ENCODE data around the gene NF1. TPM values are rescaled to one million over a fixed set of nuclear protein-coding genes. Genes with fewer than 3 reads are reported as not detected.

NF1 gene
- total RNA-seq, 4 donors from 2014 or later, result 66.1 to 107 (median 90.9) TPM

DNA sequence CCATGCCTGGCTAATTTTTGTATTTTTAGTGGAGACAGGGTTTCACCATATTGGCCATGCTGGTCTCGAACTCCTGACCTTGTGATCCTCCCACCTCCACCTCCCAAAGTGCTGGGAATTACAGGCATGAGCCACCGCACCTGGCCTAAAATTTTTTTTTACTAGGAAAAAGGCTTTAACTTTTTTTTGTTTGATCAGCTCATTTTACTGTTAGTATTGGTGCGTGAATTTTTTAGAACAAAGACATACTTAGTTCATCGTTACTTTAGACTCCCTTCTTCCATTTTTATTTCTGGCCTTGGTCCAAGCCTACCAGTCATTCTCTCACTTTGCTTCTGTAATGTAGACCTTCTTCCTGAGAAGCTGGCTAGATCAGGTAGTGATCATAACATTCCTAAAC is 271.3 kb downstream of the NF1 start:
- Histone ChIP-seq H3K4me3 (no peak overlapping the region), H3K27ac (no peak overlapping the region), H3K27me3 (no peaks in the 10 kb centered on the region), H3K9me3 (no peaks in the 10 kb centered on the region), H3K4me1 (no peaks in the 10 kb centered on the region), H3K36me3 (peaks cover 0 to 68% (median 0%) of the 10 kb centered on the region in 3 donors)
- WGBS, 2 donors, result 93 to 97% methylated on average over 4 of the region's 4 CpGs
- DNase-seq (ENCODE audit: low spot score in 2 of 2), result no peak
- no peak for TF ChIP-seq POLR2A (IDR thresholded peaks at IDR 0.05)
- TF ChIP-seq, protein P1, sequence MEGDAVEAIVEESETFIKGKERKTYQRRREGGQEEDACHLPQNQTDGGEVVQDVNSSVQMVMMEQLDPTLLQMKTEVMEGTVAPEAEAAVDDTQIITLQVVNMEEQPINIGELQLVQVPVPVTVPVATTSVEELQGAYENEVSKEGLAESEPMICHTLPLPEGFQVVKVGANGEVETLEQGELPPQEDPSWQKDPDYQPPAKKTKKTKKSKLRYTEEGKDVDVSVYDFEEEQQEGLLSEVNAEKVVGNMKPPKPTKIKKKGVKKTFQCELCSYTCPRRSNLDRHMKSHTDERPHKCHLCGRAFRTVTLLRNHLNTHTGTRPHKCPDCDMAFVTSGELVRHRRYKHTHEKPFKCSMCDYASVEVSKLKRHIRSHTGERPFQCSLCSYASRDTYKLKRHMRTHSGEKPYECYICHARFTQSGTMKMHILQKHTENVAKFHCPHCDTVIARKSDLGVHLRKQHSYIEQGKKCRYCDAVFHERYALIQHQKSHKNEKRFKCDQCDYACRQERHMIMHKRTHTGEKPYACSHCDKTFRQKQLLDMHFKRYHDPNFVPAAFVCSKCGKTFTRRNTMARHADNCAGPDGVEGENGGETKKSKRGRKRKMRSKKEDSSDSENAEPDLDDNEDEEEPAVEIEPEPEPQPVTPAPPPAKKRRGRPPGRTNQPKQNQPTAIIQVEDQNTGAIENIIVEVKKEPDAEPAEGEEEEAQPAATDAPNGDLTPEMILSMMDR (IDR thresholded peaks at IDR 0.05), result no peak
- TF ChIP-seq EP300 (IDR thresholded peaks at IDR 0.05), result no peak

DNA sequence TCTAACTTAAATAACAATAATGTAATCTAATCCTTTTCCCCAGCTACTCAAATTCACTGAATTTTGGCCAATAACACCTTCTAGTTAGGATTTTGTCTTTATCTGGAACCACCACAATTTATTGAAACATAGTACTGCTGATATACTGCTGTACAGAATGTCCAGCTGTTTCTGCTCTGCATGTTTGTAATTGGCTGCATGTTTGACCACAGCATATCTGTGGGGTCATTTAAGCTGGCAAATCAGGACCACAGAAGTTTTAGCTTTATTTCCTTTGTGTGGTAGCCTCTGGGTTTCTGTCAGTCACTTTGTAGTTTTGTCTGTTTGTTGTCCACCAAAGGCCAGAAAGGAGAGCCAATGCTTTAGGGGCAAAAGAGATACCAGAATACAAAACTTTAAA is 274.5 kb downstream of the NF1 start:
- no peak for DNase-seq (ENCODE audit: low spot score in 2 of 2)
- H3K27ac ChIP-seq, result no peak overlapping the region
- no peak overlapping the region for H3K4me3 ChIP-seq
- H3K4me1 ChIP-seq, result peaks cover 0 to 3% (median 0%) of the 10 kb centered on the region in 4 donors
- H3K27me3 ChIP-seq, result no peaks in the 10 kb centered on the region
- H3K36me3 ChIP-seq, result peaks cover 0 to 45% (median 0%) of the 10 kb centered on the region in 3 donors
- TF ChIP-seq POLR2A (IDR thresholded peaks at IDR 0.05) (no peak), EP300 (IDR thresholded peaks at IDR 0.05) (no peak)
- TF ChIP-seq, protein P1 (IDR thresholded peaks at IDR 0.05), result no peak
- no peaks in the 10 kb centered on the region for H3K9me3 ChIP-seq

DNA sequence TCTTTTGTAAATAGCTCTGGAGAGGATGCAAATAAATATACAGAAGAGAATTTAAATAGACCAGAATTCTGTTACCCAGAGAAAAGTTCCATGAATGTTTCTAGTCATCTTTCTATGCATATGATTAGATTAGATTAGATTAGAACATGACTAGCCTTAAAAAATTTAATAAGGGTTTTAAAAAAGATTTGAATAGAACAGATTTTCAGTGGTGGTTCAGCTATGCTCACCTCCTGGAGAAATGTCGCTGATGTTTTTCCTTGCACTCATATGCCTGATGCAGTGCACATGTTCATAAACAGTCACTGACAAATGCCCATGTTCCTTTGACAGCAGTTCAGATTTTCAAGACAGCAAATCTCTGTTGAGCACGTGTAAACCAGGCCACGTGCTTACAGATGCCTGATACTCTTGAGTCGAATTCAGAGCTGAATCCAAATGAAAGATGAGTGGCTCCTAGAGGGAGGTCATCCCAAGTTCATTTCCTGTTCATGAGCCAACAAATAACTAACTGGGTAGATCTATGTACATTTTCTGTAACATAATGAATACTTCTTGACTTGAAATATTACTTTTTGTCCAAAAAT is 276.8 kb downstream of the NF1 start:
- peaks cover 0 to 3% (median 0%) of the 10 kb centered on the region in 4 donors for H3K4me1 ChIP-seq
- no peak overlapping the region for H3K4me3 ChIP-seq
- no peak for DNase-seq (ENCODE audit: low spot score in 2 of 2)
- peaks cover 0 to 43% (median 0%) of the 10 kb centered on the region in 3 donors for H3K36me3 ChIP-seq
- no peak for TF ChIP-seq EP300 (IDR thresholded peaks at IDR 0.05)
- TF ChIP-seq, protein P1 (IDR thresholded peaks at IDR 0.05), result no peak
- no peaks in the 10 kb centered on the region for H3K27me3 ChIP-seq
- no peaks in the 10 kb centered on the region for H3K9me3 ChIP-seq
- H3K27ac ChIP-seq, result no peak overlapping the region
- WGBS, 2 donors, result 30 to 31% methylated on average over 4 of the region's 4 CpGs

DNA sequence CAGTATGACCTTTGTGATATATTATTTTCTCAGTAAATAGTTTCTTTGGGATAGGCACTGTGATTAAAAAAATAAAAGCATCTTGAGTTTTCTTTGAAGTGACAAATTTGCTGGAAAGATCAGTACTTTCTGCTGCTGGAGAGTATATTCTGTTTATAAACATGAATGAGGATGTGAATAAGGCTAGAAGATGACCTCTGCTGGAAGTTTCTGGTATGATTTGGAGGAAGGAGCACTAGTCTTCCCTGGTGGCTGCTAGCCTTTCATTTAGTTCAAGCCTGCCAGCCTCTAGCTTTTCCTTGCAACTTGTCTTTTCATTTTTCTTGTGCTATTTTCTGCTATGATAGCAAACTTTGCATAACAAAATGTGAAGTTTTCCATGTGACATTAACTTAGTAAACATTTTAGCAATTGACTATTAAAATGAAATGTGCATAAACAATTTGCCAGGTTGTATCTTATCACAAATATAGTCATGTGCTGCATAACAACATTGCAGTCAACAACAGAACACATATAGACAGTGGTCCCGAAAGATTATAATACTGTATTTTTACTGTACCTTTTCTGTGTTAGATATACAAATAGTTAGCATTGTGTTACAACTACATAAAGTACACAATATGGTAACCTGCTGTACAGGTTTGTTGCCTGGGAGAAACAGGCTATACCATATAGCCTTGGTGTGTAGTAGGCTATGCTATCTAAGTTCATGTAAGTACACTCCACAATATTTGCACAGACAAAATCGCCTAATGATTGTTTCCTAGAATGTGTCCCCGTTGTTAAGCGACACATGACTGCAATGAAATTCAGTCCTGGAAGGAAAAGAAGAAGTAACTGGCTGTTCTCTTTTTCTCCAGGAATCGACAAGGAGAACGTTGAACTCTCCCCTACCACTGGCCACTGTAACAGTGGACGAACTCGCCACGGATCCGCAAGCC is 278.6 kb downstream of the NF1 start:
- H3K4me1 ChIP-seq, result peaks cover 0 to 3% (median 0%) of the 10 kb centered on the region in 4 donors
- no peaks in the 10 kb centered on the region for H3K27me3 ChIP-seq
- no peak overlapping the region for H3K4me3 ChIP-seq
- no peaks in the 10 kb centered on the region for H3K9me3 ChIP-seq
- peaks cover 0 to 29% (median 0%) of the 10 kb centered on the region in 3 donors for H3K36me3 ChIP-seq
- WGBS, 2 donors, result 87 to 91% methylated on average over 10 of the region's 10 CpGs
- TF ChIP-seq, protein P1 (IDR thresholded peaks at IDR 0.05), result peak; percentile 29 to 44 (median 33)
- TF ChIP-seq POLR2A (IDR thresholded peaks at IDR 0.05), result no peak
- no peak for TF ChIP-seq EP300 (IDR thresholded peaks at IDR 0.05)
- H3K27ac ChIP-seq, result no peak overlapping the region
- peak in 1 of 2 donors; percentile 45 for DNase-seq (ENCODE audit: low spot score in 2 of 2)

DNA sequence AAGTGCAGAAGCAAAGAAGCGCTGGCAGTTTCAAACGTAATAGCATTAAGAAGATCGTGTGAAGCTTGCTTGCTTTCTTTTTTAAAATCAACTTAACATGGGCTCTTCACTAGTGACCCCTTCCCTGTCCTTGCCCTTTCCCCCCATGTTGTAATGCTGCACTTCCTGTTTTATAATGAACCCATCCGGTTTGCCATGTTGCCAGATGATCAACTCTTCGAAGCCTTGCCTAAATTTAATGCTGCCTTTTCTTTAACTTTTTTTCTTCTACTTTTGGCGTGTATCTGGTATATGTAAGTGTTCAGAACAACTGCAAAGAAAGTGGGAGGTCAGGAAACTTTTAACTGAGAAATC is 279.3 kb downstream of the NF1 start:
- Histone ChIP-seq H3K27ac (no peak overlapping the region), H3K27me3 (no peaks in the 10 kb centered on the region), H3K36me3 (peaks cover 0 to 28% (median 0%) of the 10 kb centered on the region in 3 donors), H3K9me3 (no peaks in the 10 kb centered on the region), H3K4me1 (peaks cover 0 to 3% (median 0%) of the 10 kb centered on the region in 4 donors), H3K4me3 (no peak overlapping the region)
- WGBS, 2 donors, result 67 to 78% methylated on average over 6 of the region's 6 CpGs
- TF ChIP-seq POLR2A (IDR thresholded peaks at IDR 0.05) (no peak), EP300 (IDR thresholded peaks at IDR 0.05) (no peak)
- TF ChIP-seq, protein P1 (IDR thresholded peaks at IDR 0.05), result no peak
- DNase-seq (ENCODE audit: low spot score in 2 of 2), result peak in 1 of 2 donors; percentile 21

All from tibial nerve (tissue), 4 donors.